ENCODE results near the gene PCDHB6. TPM values are rescaled to one million over a fixed set of nuclear protein-coding genes. Genes with fewer than 3 reads are reported as not detected.
"Not testable (repeated sequence)": the region's sequence is repeated elsewhere in the genome, so short reads cannot be mapped to it uniquely, and the experiment has no call there.

PCDHB6 gene
- total and polyA plus RNA-seq, 12 donors: 0.23 to 1.1 (median 0.74) TPM

- Histone ChIP-seq H3K4me3 (no peak overlapping the region), H3K27me3 (no peaks in the 10 kb centered on the region), H3K9me3 (replicated peaks in 1 of 3) (peaks cover 0 to 16% (median 10%) of the 10 kb centered on the region in 3 donors), H3K4me1 (replicated peaks in 1 of 2) (no peaks in the 10 kb centered on the region), H3K36me3 (replicated peaks in 1 of 2) (no peaks in the 10 kb centered on the region), H3K27ac (no peak overlapping the region)
- intact Hi-C loops (cut with DNase I): no loop called here
- no peak for DNase-seq
- 34 to 63% (median 45%) methylated on average over 22 to 33 of the region's 33 CpGs for WGBS, 4 donors
- TF ChIP-seq, protein P1, sequence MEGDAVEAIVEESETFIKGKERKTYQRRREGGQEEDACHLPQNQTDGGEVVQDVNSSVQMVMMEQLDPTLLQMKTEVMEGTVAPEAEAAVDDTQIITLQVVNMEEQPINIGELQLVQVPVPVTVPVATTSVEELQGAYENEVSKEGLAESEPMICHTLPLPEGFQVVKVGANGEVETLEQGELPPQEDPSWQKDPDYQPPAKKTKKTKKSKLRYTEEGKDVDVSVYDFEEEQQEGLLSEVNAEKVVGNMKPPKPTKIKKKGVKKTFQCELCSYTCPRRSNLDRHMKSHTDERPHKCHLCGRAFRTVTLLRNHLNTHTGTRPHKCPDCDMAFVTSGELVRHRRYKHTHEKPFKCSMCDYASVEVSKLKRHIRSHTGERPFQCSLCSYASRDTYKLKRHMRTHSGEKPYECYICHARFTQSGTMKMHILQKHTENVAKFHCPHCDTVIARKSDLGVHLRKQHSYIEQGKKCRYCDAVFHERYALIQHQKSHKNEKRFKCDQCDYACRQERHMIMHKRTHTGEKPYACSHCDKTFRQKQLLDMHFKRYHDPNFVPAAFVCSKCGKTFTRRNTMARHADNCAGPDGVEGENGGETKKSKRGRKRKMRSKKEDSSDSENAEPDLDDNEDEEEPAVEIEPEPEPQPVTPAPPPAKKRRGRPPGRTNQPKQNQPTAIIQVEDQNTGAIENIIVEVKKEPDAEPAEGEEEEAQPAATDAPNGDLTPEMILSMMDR (IDR thresholded peaks at IDR 0.05): no peak
- TF ChIP-seq POLR2A (IDR thresholded peaks at IDR 0.05): no peak
These were observed 551 bp downstream of the PCDHB6 start for GRCh38 chr5:141150224-141150992.

GRCh38 chr5:141150993-141151325, 1.1 kb downstream of the PCDHB6 start:
- peaks cover 0 to 16% (median 10%) of the 10 kb centered on the region in 3 donors for H3K9me3 ChIP-seq (replicated peaks in 1 of 3)
- H3K36me3 ChIP-seq (replicated peaks in 1 of 2): no peaks in the 10 kb centered on the region
- H3K4me1 ChIP-seq (replicated peaks in 1 of 2): no peaks in the 10 kb centered on the region
- DNase-seq: no peak
- intact Hi-C loops (cut with DNase I): no loop called here
- 22 to 49% (median 38%) methylated on average over 12 to 13 of the region's 13 CpGs for WGBS, 4 donors
- H3K27ac ChIP-seq: no peak overlapping the region
- H3K27me3 ChIP-seq: no peaks in the 10 kb centered on the region
- TF ChIP-seq, protein P1 (IDR thresholded peaks at IDR 0.05): no peak
- no peak for TF ChIP-seq POLR2A (IDR thresholded peaks at IDR 0.05)
- no peak overlapping the region for H3K4me3 ChIP-seq

- H3K4me3 ChIP-seq; H3K4me1 ChIP-seq (replicated peaks in 1 of 2); H3K27ac ChIP-seq; intact Hi-C loops (cut with DNase I); H3K36me3 ChIP-seq (replicated peaks in 1 of 2); DNase-seq; H3K27me3 ChIP-seq: not testable (repeated sequence)
- peaks cover 0 to 11% (median 10%) of the 10 kb centered on the region in 3 donors for H3K9me3 ChIP-seq (replicated peaks in 1 of 3)
- WGBS, 4 donors: 27 to 50% (median 39%) methylated on average over 17 to 36 of the region's 41 CpGs
These were observed 1.8 kb downstream of the PCDHB6 start for GRCh38 chr5:141151632-141152031.

DNA sequence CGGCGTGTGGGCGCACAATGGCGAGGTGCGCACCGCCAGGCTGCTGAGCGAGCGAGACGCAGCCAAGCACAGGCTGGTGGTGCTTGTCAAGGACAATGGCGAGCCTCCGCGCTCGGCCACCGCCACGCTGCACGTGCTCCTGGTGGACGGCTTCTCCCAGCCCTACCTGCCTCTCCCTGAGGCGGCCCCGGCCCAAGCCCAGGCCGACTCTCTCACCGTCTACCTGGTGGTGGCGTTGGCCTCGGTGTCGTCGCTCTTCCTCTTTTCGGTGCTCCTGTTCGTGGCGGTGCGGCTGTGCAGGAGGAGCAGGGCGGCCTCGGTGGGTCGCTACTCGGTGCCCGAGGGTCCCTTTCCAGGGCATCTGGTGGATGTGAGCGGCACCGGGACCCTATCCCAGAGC, 2.2 kb downstream of the PCDHB6 start:
- H3K4me3 ChIP-seq; H3K36me3 ChIP-seq (replicated peaks in 1 of 2); DNase-seq; H3K9me3 ChIP-seq (replicated peaks in 1 of 3); H3K27me3 ChIP-seq; H3K4me1 ChIP-seq (replicated peaks in 1 of 2); intact Hi-C loops (cut with DNase I); H3K27ac ChIP-seq: not testable (repeated sequence)
- 19 to 53% (median 32%) methylated on average over 14 to 36 of the region's 36 CpGs for WGBS, 4 donors

DNA sequence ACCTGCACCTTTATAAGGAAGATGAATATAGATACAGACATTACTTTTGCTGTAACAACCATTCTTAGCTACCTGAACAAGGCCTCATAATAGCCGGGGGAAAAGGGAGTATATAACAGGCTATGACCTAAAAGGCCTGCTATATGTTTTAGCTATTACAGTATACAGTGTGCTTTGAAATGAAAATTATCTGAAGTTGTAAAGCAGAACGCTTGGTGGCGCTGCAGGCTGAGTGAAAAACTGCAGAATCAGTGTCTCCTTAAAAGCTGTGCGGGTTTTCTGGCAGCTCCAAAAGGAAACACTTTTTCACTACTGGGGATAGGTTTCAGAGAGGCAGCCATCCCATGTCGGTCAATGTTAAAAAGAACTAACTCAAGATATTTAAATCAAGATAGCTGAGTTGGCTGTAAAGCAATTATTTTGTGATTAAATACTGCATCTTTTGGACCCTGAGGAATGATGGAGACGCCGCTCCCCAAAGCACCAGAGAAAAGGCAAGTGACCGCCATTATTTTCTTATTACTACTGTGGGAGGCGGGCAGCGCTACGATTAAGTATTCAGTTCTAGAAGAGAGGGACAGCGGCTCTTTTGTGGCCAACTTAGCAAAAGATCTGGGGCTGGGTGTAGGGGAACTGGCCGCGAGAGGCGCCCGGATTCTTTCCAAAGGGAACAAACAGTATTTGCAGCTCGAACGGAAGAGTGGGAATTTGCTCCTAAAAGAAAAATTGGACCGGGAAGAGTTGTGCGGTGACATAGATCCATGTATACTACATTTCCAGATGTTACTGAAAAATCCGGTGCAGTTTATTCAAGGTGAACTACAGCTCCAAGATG, 5.9 kb downstream of the PCDHB6 start:
- no peaks in the 10 kb centered on the region for H3K4me1 ChIP-seq (replicated peaks in 1 of 2)
- H3K9me3 ChIP-seq (replicated peaks in 1 of 3): peaks cover 0 to 7% (median 7%) of the 10 kb centered on the region in 3 donors
- intact Hi-C loops (cut with DNase I): no loop called here
- H3K36me3 ChIP-seq (replicated peaks in 1 of 2): no peaks in the 10 kb centered on the region
- DNase-seq: no peak
- WGBS, 4 donors: 22 to 46% (median 33%) methylated on average over 21 of the region's 21 CpGs
- TF ChIP-seq POLR2A (IDR thresholded peaks at IDR 0.05): no peak
- TF ChIP-seq, protein P1 (IDR thresholded peaks at IDR 0.05): no peak
- H3K27me3 ChIP-seq: peaks cover 5% of the 10 kb centered on the region
- no peak overlapping the region for H3K27ac ChIP-seq
- no peak overlapping the region for H3K4me3 ChIP-seq

DNA sequence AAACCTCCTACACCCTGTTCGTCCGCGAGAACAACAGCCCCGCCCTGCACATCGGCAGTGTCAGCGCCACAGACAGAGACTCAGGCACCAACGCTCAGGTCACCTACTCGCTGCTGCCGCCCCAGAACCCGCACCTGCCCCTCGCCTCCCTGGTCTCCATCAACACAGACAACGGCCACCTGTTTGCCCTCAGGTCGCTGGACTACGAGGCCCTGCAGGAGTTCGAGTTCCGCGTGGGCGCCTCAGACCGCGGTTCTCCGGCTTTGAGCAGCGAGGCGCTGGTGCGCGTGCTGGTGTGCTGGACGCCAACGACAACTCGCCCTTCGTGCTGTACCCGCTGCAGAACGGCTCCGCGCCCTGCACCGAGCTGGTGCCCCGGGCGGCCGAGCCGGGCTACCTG, 7.5 kb downstream of the PCDHB6 start:
- H3K27ac ChIP-seq; H3K4me3 ChIP-seq; H3K36me3 ChIP-seq (replicated peaks in 1 of 2); H3K9me3 ChIP-seq (replicated peaks in 1 of 3); DNase-seq; H3K4me1 ChIP-seq (replicated peaks in 1 of 2); H3K27me3 ChIP-seq; intact Hi-C loops (cut with DNase I): not testable (repeated sequence)
- whole genome bisulfite sequencing, 4 donors: 21 to 55% (median 43%) methylated on average over 19 to 38 of the region's 38 CpGs

GRCh38 chr5:141157901-141158300, 8.0 kb downstream of the PCDHB6 start:
- intact Hi-C loops (cut with DNase I); H3K27me3 ChIP-seq; H3K4me3 ChIP-seq; H3K36me3 ChIP-seq (replicated peaks in 1 of 2); H3K27ac ChIP-seq; H3K9me3 ChIP-seq (replicated peaks in 1 of 3); H3K4me1 ChIP-seq (replicated peaks in 1 of 2); DNase-seq: not testable (repeated sequence)
- WGBS, 4 donors: 14 to 47% (median 32%) methylated on average over 7 to 18 of the region's 28 CpGs
